ENCODE data around the gene PPP1R3C. TPM values are rescaled to one million over a fixed set of nuclear protein-coding genes. Genes with fewer than 3 reads are reported as not detected.

PPP1R3C gene
- total and polyA plus RNA-seq, 2 donors (not counting 3 experiments of a cell fraction or from before 2014, with no cell fraction given), result 1.6 to 2.0 TPM

DNA sequence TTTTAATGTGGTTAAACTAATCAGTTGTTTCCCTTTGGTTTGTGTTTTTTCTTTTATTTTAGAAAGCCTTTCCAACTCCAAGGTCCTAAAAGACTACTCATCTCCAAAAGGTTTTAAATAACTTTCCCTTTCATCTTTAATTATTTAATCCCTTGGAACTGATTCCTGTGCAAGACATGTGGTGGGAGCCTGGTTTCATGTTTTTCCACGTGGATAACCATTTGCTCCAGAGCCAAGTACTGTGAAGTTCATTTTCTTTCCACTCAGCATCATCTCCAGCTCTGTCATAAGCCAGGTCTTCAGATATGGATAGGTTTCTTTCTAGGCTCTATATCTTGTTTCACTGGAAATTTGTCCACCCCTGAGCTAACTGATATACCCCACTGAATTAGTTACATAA is 16.7 kb downstream of the PPP1R3C start:
- Histone ChIP-seq H3K9me3 (replicated peaks; ENCODE audit: control insufficient read depth, insufficient read depth, low read length) (no peaks in the 10 kb centered on the region), H3K4me2 (ENCODE audit: insufficient read depth, low read length) (no peak overlapping the region), H3K4me3 (replicated peaks in 1 of 3; ENCODE audit: insufficient read depth in 1 of 3, low read depth in 1 of 3, low read length in 3 of 3) (no peak overlapping the region), H4K20me1 (replicated peaks; ENCODE audit: control insufficient read depth, extremely low read depth, insufficient read depth, low read length) (no peaks in the 10 kb centered on the region), H3K4me1 (ENCODE audit: control insufficient read depth, extremely low read depth, insufficient read depth, low read length) (peaks cover 19% of the 10 kb centered on the region), H3K27me3 (ENCODE audit: control insufficient read depth in 2 of 2, insufficient read depth in 2 of 2, low read length in 2 of 2) (no peaks in the 10 kb centered on the region), H3K9me1 (replicated peaks; ENCODE audit: control insufficient read depth, extremely low read depth, insufficient read depth, low read length) (no peaks in the 10 kb centered on the region), H3K36me3 (ENCODE audit: control insufficient read depth in 2 of 2, extremely low read depth in 1 of 2, insufficient read depth in 2 of 2, low read length in 2 of 2) (no peaks in the 10 kb centered on the region), H2AFZ (ENCODE audit: low read depth, low read length) (no peak overlapping the region), H3K9ac (replicated peaks; ENCODE audit: extremely low read depth, insufficient read depth, low read length) (no peak overlapping the region), H3K79me2 (ENCODE audit: control insufficient read depth, insufficient read depth, low read length) (no peaks in the 10 kb centered on the region), H3K27ac (ENCODE audit: insufficient read depth, low read depth, low read length) (no peak overlapping the region)
- TF ChIP-seq POLR2A (IDR thresholded peaks at IDR 0.05; ENCODE audit: low read depth, low read length) (no peak), POLR2AphosphoS5 (IDR thresholded peaks at IDR 0.05; ENCODE audit: insufficient read depth, low read depth, low read length) (no peak), GATA2 (IDR thresholded peaks at IDR 0.05; ENCODE audit: insufficient read depth, insufficient read length, low read depth, low read length) (no peak), MYC (IDR thresholded peaks at IDR 0.05; ENCODE audit: low read depth, low read length) (no peak), EZH2 (IDR thresholded peaks at IDR 0.05; ENCODE audit: borderline replicate concordance, low read depth, low read length, severe bottlenecking) (no peak), JUN (IDR thresholded peaks at IDR 0.05; ENCODE audit: borderline replicate concordance, insufficient read depth, insufficient read length, low read depth) (no peak), FOS (IDR thresholded peaks at IDR 0.05; ENCODE audit: borderline replicate concordance, insufficient read depth, low read length) (no peak)
- TF ChIP-seq, protein P1, sequence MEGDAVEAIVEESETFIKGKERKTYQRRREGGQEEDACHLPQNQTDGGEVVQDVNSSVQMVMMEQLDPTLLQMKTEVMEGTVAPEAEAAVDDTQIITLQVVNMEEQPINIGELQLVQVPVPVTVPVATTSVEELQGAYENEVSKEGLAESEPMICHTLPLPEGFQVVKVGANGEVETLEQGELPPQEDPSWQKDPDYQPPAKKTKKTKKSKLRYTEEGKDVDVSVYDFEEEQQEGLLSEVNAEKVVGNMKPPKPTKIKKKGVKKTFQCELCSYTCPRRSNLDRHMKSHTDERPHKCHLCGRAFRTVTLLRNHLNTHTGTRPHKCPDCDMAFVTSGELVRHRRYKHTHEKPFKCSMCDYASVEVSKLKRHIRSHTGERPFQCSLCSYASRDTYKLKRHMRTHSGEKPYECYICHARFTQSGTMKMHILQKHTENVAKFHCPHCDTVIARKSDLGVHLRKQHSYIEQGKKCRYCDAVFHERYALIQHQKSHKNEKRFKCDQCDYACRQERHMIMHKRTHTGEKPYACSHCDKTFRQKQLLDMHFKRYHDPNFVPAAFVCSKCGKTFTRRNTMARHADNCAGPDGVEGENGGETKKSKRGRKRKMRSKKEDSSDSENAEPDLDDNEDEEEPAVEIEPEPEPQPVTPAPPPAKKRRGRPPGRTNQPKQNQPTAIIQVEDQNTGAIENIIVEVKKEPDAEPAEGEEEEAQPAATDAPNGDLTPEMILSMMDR (IDR thresholded peaks at IDR 0.05; ENCODE audit: extremely low read depth in 1 of 2, insufficient read depth in 1 of 2, low read depth in 1 of 2, low read length in 2 of 2), result no peak
- TF ChIP-seq, protein P2, sequence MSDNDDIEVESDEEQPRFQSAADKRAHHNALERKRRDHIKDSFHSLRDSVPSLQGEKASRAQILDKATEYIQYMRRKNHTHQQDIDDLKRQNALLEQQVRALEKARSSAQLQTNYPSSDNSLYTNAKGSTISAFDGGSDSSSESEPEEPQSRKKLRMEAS (IDR thresholded peaks at IDR 0.05; ENCODE audit: insufficient read depth, insufficient read length), result no peak
- no peak for DNase-seq (ENCODE audit: low read depth, low spot score)
- no peak for FAIRE-seq
- ChIA-PET CTCF (interaction anchor here (1.3 to 1.5 kb wide), 3 partner anchors 11 to 64 kb away, joined by 4 to 7 read pairs (median 6); no protein-coding TSS in a partner anchor), POLR2A (no interaction called here)
- intact Hi-C loops (cut with micrococcal nuclease) (no loop called here), dilution Hi-C loops (cut with MboI; ENCODE audit: extremely low pct_ligation_motif_present, low sequenced_read_pairs) (no loop called here)
- no TSS peak for BruUV-seq (replicated peaks)

Data from endothelial cell of umbilical vein (primary cell).